22Rv1 (cell line): ENCODE measurements around the gene MPRIP.

Experiments
- ZFX ChIP-seq: fragments of 450-650 bp; IDR thresholded peaks from 2 replicates; pipeline ENCODE4 v1.6.1; 2017; ENCODE audit warnings: antibody characterized with exemption, borderline replicate concordance
- TF ChIP-seq, protein P1 (sequence below): fragments of 450-650 bp; IDR thresholded peaks from 2 replicates; pipeline ENCODE4 v1.5.1; 2017; ENCODE audit warnings: mild to moderate bottlenecking

DNA sequence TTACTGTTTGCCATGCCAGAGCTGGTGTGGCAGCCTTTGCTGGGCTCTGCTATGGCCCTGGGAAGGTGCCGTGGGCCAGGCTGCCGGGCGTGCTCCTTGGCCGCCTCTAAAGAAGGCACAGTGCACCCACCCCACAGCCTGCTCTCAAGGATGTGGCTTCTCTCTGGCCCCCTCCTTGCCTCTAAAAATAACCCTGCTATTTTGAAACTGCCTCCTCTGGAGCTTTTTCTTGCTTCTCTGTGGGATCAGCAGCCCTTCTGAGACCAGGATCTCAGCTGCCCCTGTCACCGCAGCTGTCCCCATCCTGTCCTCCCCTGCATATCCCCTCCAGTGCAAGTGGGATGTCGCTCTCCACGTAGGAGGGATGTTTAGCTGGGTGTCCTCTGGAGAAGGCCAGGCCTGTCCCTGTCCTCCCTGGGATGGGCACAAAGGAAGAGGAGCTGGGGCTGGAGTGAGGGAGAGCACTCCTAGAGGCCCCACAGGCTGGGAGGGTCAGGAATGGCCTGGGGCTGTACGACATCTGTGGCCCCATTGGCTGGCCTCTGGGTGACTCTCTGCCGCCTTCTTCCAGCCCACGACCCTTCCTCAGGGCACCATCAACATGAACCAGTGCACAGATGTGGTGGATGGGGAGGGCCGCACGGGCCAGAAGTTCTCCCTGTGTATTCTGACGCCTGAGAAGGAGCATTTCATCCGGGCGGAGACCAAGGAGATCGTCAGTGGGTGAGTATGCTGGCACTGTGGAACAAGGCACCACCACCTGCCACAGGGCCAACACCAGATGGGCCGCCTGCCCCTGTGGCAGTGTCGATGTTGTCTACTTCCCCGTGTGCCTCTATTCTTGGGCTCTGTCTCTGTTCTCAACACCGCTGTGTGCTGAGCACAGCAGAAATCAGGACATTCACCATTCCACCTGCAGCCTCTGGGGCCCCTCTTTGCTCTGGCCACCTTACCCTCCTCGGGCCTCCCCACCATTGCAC is 84.2 kb downstream of the MPRIP start:
- TF ChIP-seq, protein P1, sequence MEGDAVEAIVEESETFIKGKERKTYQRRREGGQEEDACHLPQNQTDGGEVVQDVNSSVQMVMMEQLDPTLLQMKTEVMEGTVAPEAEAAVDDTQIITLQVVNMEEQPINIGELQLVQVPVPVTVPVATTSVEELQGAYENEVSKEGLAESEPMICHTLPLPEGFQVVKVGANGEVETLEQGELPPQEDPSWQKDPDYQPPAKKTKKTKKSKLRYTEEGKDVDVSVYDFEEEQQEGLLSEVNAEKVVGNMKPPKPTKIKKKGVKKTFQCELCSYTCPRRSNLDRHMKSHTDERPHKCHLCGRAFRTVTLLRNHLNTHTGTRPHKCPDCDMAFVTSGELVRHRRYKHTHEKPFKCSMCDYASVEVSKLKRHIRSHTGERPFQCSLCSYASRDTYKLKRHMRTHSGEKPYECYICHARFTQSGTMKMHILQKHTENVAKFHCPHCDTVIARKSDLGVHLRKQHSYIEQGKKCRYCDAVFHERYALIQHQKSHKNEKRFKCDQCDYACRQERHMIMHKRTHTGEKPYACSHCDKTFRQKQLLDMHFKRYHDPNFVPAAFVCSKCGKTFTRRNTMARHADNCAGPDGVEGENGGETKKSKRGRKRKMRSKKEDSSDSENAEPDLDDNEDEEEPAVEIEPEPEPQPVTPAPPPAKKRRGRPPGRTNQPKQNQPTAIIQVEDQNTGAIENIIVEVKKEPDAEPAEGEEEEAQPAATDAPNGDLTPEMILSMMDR: no peak
- no peak for TF ChIP-seq ZFX
